ENCODE measurements around the gene CDCP1.
"Not testable (repeated sequence)": the region's sequence is repeated elsewhere in the genome, so short reads cannot be mapped to it uniquely, and the experiment has no call there.

CDCP1 gene

DNA sequence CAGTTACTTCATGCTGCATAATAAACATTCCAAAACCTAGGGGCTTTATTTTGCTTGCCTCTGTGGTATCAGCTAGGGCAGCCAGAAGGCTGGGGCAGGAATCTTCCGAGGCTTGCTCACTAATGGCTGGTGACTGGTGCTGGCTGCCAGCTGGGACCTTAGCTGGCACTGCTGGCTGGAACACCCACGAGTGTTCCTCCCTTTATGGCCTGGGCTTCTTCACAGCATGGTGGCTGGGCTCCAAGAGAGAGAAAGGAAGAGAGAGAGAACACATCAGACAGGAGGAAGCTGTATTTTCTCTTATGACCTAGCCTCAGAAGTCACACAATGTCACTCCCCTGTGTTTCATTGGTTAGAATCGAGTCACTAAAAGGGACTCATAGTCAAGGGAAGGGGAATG is 23.9 kb upstream of the CDCP1 start:
- DNase-seq (ENCODE audit: low read depth, low spot score): no peak

DNA sequence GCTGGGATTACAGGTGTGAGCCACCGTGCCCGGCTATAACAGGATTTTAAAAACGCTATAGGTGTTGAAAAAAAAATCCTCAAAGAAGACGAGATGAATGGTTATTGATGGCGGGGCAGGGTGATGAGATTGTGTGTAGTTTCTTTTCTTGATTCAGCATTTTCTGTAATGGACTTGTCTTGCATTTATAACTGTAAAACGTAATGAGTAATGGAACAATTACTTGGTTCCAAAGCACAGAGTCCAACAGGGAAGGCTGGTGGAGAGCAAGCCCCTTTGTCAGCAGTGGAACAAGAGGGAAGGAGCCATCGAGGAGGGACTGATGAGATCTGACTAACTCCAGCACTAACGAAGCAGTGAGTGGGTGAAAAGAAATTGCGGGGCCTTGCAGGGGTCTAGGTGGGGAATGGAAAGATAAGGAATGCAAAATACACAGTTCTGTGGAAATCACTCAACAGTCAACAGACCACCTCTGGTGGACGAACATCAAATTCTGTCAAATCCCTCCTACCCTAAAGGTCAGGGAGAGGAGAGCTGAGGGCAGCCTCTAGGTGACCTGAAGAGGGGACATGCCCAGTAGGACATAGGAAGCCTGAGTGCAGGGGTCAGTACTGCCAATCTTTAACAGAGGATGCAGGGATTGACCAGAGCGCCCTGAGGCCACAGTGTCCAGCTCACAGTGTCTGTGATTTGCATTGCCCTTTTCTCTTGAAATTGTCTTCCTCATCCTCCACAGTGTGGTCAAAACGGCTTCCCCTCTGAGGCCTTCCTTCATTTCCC is 23.1 kb upstream of the CDCP1 start:
- no peak for DNase-seq (ENCODE audit: low read depth, low spot score)

DNA sequence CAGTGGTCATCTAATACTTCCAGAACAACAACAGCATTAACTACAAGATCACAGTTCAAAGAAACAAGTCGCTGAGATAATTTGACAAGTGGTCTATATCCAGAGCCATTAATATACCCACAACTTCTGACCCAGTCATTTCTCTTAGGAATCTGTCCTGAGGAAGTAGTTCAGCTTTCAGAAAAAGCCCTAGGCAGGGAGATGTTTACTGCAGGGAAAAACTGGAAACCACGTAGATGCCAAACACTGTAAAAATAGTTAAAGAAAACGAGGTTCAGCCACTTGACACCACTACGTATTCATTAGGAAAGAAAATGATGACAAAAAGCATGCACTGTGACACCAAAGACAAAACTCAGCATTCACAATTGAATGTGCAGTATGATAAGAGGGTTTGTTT is 22.3 kb upstream of the CDCP1 start:
- no peak for DNase-seq (ENCODE audit: low read depth, low spot score)

DNA sequence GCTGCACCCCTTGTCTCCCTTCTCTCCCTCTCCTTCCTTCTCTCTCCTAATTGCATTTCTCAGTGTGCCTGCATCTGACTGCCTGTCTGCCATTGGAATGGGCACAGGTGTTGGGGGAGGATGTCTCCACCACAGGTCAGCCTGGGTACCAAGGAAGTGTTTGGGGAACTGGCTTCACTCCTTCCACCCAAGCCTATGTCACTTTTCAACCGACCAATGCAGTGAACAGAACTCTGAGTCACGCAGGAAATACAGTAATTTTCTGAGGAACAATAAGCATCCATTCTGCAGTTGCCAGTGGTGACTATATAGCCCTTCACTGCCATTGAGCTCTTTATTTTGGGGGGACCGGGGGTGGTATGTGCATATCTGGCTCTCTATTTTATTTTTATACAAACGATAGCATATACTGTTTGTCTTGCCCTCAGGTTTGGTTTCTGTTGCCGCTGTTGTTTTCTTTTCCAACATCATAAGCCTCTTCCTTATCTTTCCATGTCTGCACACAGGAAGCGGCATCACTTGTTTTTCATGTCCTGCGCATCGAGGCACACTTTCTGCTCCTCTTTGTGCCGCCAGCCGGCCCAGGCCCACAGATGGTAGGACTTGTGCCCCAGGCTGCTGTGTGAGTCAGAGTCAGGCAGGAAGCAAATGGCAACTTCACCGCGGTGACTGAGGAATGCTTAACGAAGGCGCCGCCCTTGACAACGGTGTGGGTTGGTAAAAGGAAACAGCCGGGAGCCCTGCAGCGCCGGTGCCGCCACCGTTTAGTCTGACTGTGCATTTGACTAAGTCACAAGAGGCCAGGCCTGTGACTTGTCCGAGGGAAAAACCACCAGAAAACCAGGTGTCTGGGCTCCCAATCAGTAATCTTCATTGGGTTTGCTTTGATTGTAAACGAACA is 21.1 kb upstream of the CDCP1 start:
- peak; percentile 62 for DNase-seq (ENCODE audit: low read depth, low spot score)

DNA sequence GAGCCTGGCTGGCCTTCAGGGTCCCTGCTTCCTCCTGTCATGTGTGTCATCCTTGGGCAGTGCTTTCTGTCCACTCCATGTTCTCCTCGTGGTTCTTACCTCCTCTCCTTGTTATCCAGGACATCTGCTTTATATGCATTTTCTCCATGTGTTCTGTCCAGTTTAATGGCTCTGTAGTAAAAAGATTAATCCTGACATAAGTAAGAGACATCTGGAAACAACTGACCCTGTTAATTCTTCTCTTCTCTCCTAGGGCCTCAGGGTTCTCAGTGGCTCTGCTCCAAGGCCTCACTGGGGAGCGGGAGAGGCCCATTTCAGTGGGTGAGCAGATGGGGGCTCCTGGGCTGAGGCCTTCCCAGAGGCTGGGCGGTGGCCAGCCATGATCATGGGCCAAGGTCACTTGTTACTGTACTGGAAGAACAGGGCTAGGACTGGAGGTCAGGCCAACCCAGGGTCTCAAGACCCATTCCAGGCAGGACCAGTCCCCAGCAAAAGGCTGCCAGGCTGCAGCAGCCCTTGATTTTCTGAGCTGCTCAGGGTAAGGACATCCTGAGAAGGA is 20.2 kb upstream of the CDCP1 start:
- no peak for DNase-seq (ENCODE audit: low read depth, low spot score)

DNA sequence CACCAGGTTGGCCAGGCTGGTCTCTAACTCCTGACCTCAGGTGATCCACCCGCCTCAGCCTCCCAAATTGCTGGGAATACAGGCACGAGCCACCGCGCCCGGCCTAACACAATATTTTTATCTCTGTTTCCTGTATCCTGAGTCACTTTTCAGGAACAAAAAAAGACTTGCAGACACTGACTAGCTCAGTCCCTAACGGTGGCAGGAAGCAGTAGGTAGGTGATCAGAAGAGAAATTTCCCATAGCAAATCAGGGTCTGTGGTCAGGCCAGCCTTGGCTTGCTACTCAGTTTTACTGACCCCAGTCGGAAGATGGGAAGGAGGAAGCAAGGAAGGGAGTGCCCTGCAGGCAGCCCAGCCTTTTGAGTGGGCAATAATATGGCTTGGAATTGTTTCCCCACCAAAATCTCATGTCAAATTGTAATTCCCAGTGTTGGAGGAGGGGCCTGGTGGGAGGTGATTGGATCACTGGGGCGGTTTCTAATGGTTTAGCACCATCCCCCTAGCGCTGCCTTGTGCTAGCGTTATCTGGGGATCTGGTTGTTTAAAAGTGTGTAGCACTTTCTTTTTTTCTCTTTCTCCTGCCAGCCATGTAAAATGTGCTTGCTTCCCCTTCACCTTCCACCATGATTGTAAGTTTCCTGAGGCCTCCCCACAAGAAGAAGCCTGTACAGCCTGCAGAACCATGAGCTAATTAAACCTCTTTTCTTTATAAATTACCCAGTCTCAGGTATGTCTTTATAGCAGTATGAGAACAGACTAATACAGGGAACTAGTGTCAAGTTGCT is 19.5 kb upstream of the CDCP1 start:
- DNase-seq (ENCODE audit: low read depth, low spot score): no peak

DNA sequence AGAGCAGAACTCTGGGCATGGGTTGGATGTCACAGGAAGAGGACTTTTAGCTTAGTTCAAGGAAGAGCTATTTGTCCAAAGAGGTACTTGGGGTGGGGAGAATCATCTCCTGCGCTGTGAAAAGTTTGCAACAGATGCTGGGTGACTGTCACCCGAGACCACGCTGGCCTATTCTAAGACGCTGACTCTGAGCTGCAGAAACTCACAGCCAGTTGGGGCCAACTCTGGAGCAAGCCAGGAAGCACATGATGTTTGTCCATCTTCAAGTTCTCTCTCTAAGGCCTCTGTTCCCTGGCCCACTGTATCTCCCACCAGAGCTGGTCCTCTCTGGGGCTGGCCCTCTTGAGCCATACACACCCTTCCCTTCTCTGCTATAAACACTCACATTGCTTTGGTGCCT is 17.9 kb upstream of the CDCP1 start:
- no peak for DNase-seq (ENCODE audit: low read depth, low spot score)

DNA sequence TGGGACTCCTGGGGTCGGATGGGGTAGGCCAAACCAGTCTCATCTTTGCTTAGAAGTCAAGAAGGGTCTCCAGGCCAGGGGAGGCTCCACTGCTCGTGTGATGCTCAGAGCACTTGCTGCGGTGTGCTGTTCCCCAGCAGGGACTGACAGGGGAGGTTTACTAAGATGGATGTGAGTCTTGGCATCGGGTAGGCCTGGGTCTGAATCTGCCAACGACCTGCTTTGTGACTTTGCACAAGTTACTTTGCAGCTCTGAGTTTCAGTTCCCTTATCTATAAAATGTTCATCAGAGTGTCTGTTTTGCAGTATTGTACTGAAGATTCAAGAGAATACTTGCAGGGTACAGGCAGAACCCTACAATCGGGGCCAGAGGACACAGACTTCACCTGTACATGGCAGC is 17.3 kb upstream of the CDCP1 start:
- no peak for DNase-seq (ENCODE audit: low read depth, low spot score)

DNA sequence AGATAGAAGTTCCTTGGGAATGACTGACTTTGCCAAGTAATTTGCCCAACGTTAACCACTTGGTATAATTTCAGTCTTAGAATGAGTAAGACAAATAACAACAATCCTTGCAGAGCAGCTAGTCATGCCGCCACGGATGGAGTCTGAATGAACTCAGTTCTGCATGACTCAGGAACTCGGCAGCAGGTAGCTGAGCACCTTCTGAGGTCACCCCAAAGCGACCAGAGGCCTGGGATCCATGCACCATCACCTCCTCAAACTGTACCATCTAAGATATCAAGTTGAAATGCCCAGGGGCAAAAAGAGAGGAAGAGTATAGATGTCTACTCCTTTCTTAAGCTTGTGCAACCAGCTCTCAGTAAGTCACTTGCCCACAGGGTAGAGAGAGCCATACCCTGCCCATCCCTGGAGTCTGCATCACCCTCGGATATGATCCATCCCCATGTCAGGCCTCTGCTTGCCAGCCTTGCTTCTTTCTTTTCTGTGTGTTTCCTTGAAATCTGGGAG is 8.5 kb upstream of the CDCP1 start:
- DNase-seq (ENCODE audit: low read depth, low spot score): no peak

DNA sequence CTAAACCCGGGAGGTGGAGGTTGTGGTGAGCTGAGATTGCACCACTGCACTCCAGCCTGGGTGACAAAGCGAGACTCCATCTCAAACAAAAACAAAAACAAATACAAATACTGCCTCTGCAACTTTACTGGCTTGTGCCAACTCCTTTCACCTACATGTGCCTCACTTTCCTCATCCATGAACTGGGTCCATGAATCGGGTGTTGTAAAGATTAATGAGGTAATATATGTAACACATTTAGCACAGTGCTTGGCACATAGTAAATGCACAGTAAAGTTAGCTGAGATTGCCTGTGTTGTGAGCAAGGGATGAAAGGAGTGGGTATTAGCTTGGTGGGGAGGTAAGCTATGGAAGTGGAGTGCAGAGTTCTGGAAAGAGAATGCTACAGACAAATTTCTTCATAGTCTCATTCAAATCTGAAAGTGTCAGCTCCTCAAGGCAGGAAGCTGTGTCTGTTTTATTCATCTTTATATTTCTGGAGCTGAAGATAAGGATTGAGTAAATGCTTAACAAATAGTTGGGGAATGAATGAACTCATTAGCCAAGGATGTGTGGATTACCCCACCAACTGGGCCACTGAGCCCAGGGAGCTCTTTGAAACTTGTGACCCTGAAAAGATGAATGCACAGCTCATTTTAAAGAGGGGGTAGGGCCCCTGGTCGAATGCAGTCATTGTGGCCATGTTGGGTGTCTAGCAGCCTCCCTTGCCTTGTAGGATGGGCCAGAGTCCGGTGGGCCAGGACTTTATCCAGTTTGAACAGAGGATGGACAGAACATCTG is 7.7 kb upstream of the CDCP1 start:
- no peak for DNase-seq (ENCODE audit: low read depth, low spot score)

DNA sequence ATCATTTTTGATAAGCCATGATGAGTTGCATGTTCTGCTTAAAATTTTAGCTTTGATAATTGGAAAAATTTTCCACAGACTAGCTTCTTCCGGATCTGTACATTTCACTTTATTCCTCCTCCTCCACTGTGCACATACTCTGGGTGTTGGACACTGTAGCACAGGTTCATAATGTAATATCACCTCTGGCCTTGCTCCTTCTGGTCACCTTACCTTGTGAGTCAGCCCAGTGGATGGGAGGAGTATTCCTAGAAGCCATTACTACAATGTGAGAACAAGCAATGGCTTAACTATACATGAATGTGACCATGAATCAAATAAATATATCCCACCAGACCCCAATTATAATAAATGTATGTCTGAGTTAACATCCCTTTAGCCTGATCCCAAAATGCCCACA is 6.1 kb upstream of the CDCP1 start:
- DNase-seq (ENCODE audit: low read depth, low spot score): no peak

DNA sequence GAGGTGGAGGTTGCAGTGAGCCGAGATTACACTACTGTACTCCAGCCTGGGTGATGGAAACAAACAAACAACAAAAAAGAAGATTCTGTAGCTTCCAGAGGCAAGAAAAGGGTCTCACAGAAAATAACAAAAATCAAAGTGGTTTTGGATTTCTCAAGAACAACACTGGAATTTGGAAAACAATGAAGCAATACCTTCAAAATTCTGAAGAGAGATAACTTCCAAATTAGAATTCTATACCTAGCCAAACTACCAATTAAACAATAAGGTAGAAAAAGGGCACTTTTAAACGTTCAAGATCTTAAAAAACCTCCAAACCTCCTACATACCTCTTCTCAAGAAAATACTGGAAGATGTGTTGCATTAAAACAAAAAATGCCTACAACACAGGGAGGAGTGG is 4.9 kb upstream of the CDCP1 start:
- DNase-seq (ENCODE audit: low read depth, low spot score): no peak

DNA sequence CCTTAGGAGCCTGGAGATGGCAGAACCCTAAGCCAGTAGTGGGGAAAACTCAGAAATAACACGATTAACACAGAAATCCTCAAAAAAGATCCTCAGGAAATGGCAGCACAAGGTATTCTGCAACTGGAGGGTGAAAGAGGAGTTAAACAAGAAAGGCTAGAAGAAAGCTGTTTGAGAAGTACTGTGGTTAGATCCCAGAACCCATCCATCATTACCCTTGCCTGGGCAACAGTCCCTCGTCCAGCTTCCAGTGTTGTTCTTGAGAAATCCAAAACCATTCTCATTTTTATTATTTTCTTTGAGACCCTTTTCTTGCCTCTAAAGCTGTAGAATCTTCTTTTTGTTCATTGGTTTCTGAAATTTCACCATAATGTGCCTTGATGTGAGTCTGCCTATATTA is 2.7 kb upstream of the CDCP1 start:
- no peak for DNase-seq (ENCODE audit: low read depth, low spot score)

DNA sequence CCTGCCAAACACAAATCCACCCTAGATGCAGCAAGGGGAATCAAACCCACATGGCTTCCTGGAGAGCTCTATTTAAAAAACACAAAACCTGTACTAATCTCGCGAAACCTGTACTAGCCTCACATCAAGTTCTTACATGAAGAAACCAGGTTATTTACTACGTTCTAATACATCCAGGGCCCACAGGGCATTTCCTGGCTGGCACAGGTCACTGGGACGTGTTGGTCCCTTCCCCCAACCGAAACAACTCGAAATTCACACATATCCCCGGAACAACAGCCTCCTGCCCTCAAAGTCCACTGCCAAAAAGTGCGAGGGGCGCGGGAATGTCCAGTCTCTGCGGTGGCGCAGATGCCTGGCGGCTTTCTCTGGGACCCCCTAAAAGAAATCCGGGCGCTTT is 955 bp downstream of the CDCP1 start:
- DNase-seq (ENCODE audit: low read depth, low spot score): no peak

DNA sequence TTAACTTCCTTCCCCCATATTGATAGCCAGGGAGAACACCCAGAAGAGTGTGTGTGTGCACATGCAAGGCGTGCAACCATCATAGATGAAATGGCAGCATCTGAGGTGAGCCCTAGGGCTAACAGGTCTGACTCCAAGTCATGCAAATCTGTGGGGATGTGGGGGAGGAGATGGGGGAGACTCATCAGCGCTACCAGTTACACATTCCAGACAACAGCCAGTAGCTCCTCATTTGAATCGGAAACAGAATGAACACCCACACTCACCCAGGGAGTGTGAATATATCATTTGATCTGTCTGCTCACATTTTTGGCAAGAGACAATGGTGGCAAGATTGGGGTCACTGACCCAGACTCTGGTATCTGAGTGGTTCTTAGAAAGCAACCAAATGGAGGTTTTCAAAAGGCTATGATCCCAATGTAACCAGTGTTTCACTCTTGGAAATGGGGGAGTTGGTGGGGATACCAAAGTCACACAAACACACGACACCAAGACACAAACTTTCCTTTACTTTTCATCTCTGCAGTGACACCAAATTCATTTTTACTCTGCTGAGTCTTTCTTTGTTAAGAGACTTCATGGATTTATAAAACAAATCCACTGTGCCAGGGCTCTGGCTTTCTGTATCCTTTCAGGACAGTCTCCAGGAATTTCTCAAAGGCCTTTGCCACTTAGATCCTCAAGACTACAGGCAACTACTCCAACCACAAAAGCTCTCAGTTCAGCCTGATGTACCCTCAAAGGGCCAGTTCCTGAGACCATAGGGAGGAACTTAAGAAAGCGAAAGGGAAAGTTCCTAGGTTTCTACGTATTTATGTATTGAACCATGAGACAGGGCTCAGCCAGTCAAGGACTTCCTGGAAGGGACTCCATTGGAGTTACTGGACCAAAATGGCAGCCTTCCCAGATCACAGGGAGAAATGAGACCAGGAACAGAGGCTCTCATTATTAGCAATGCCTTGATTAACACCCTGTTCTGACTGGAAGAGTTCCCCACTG is 2.2 kb downstream of the CDCP1 start:
- no peak for DNase-seq (ENCODE audit: low read depth, low spot score)

DNA sequence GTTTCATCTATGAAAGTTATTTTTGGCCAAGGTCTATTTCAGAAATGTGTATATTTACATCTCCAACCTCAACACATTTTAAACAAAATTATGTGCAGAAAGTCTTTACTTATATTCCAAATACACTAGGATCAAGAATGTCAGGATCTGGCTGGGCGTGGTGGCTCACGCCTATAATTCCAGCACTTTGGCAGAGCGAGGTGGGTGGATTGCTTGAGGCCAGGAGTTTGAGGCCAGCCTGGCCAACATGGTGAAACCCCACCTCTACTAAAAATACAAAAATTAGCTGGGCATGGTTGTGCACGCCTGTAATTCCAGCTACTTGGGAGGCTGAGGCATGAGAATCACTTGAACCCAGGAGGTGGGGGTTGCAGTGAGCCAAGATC is 5.4 kb downstream of the CDCP1 start:
- DNase-seq (ENCODE audit: low read depth, low spot score): not testable (repeated sequence)

DNA sequence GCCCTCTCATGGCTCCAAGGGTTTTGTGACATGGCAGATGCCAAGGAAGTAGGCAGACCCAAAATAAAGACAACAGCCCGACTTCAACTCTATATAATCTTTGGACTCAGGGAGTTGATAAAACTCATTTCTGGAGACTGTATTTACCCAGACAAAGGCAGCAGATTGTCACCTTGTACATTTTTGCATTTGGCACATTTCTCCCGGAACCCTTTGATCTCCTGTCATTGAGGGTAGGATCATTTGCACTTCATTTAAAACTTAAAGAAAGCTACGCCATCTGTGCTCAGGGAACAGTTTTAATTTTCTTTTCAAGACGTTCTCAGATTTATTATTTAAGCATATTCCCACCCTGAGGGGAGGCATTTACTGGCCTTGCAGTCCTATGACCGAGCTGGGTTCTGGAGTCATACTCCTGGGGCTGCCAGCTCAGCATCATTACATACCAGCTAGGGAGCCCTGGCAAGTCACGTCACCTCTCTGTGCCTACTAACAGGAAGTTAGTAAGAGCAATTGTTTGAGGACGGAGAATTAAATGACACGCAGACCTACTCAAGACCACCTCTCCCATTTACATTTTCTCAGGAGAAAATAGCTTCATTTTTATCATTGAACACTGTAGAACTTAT is 5.9 kb downstream of the CDCP1 start:
- DNase-seq (ENCODE audit: low read depth, low spot score): no peak

DNA sequence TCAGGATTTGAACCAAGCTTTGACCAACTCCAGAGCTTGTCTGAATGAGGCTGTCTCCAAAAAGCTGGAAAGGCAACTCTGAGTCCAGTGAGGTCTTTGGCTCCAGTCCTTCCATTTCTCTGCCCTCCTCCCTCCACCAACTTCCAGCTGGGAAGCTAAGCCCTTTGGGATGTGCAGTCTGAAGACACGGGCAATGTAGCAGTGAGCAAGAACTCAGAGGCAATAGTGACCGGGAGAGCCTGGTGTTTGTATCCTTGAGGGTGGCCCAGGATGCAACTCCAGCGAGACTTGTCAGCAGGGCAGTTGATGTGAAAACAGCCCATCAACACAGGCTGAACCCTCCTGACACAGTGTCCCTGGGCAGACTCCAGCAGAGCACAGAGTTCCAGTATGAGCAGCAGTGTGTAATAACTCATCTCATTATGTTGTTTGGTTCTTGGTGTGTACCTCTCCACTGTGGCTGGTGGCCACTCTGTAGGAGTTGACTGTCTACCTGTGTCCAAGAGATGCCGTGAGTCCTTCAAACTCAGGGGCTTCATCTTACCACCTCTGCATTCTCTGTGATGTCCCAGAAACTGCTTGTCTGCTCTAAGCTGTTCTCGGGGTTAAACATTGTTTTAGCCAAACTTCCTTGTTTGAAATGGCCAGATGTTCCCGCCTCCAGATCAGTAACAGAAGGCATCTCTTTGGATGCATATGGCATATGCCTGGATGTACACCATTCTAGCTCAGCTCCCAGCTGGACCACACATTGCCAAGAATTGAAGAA is 6.6 kb downstream of the CDCP1 start:
- DNase-seq (ENCODE audit: low read depth, low spot score): no peak

Measured in smooth muscle cell of the brain vasculature (primary cell).